ENCODE results near the gene SLC10A1.
"Not testable (repeated sequence)": the region's sequence is repeated elsewhere in the genome, so short reads cannot be mapped to it uniquely, and the experiment has no call there.

Gene SLC10A1

GRCh38 chr14:69749956-69750355 lies 47.1 kb downstream of the SLC10A1 start:
- Histone ChIP-seq H3K36me3 (replicated peaks) (no peaks in the 10 kb centered on the region), H3K27me3 (replicated peaks) (no peaks in the 10 kb centered on the region), H3K27ac (no peak overlapping the region), H3K4me3 (ENCODE audit: low read depth, low read length) (no peak overlapping the region)
- in situ Hi-C loops (cut with HindIII; ENCODE audit: low pct_ligation_motif_present, low sequenced_read_pairs), result no loop called here
- TF ChIP-seq CTCF (IDR thresholded peaks at IDR 0.05; ENCODE audit: low read depth, low read length, missing control alignments), result no peak
- DNase-seq, result no peak

GRCh38 chr14:69741055-69741454 lies 56.0 kb downstream of the SLC10A1 start:
- no peak overlapping the region for H3K27ac ChIP-seq
- in situ Hi-C loops (cut with HindIII; ENCODE audit: low pct_ligation_motif_present, low sequenced_read_pairs), result no loop called here
- no peak overlapping the region for H3K4me3 ChIP-seq (ENCODE audit: low read depth, low read length)
- DNase-seq, result no peak
- H3K27me3 ChIP-seq (replicated peaks), result no peaks in the 10 kb centered on the region
- H3K36me3 ChIP-seq (replicated peaks), result no peaks in the 10 kb centered on the region
- no peak for TF ChIP-seq CTCF (IDR thresholded peaks at IDR 0.05; ENCODE audit: low read depth, low read length, missing control alignments)

- H3K27me3 ChIP-seq (replicated peaks); in situ Hi-C loops (cut with HindIII; ENCODE audit: low pct_ligation_motif_present, low sequenced_read_pairs); H3K27ac ChIP-seq; H3K4me3 ChIP-seq (ENCODE audit: low read depth, low read length); H3K36me3 ChIP-seq (replicated peaks); DNase-seq: not testable (repeated sequence)
Measured at GRCh38 chr14:69736405-69736804, 60.6 kb downstream of the SLC10A1 start.

- H3K4me3 ChIP-seq (ENCODE audit: low read depth, low read length); in situ Hi-C loops (cut with HindIII; ENCODE audit: low pct_ligation_motif_present, low sequenced_read_pairs); DNase-seq; H3K27ac ChIP-seq; H3K27me3 ChIP-seq (replicated peaks); H3K36me3 ChIP-seq (replicated peaks): not testable (repeated sequence)
Measured at GRCh38 chr14:69731919-69732598, 65.0 kb downstream of the SLC10A1 start.

GRCh38 chr14:69727860-69728259 lies 69.2 kb downstream of the SLC10A1 start:
- in situ Hi-C loops (cut with HindIII; ENCODE audit: low pct_ligation_motif_present, low sequenced_read_pairs), result no loop called here
- no peak for TF ChIP-seq CTCF (IDR thresholded peaks at IDR 0.05; ENCODE audit: low read depth, low read length, missing control alignments)
- no peak overlapping the region for H3K4me3 ChIP-seq (ENCODE audit: low read depth, low read length)

GRCh38 chr14:69726761-69727511 lies 70.1 kb downstream of the SLC10A1 start:
- Histone ChIP-seq H3K4me3 (ENCODE audit: low read depth, low read length) (peak overlapping the region; percentile 47), H3K27ac (no peak overlapping the region), H3K27me3 (replicated peaks) (no peaks in the 10 kb centered on the region), H3K36me3 (replicated peaks) (no peaks in the 10 kb centered on the region)
- DNase-seq, result peak; percentile 53
- in situ Hi-C loops (cut with HindIII; ENCODE audit: low pct_ligation_motif_present, low sequenced_read_pairs), result no loop called here
- peak; percentile 100 for TF ChIP-seq CTCF (IDR thresholded peaks at IDR 0.05; ENCODE audit: low read depth, low read length, missing control alignments)

More at GRCh38 chr14:69727860-69728259, 69.2 kb downstream of the SLC10A1 start:
- no peak for DNase-seq
- Histone ChIP-seq H3K27me3 (replicated peaks) (no peaks in the 10 kb centered on the region), H3K27ac (no peak overlapping the region), H3K36me3 (replicated peaks) (no peaks in the 10 kb centered on the region)

Measured in brain microvascular endothelial cell (primary cell).